HG03354 (cell line): ENCODE results near the gene UNC5C.

ENCODE experiments used
- ATAC-seq: cut with Tn5 transposase; IDR thresholded peaks from one replicate; pipeline ENCODE4 v1.9.1; 2021; ENCODE audit warnings: mild to moderate bottlenecking; ENCODE audit not compliant: unreplicated experiment, poor library complexity, severe bottlenecking

Gene UNC5C

DNA sequence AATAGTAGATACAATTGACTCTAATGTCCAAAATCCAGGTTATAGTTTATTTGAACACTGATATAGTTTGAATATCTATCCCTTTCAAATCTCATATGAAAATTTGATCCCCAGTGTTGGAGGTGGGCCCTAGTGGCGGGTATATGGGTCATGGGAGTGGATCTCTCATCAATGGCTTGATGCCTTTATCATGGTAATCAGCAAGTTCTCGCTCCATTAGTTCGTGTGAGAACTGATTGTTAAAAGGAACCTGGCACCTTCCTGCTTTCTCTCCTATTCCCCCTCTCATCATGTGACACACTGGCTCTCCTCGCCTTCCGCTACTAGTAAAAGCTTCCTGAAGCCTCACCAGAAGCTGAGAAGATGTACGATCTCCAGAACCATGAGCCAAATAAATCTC, 70.1 kb downstream of the UNC5C start:
- no peak for ATAC-seq

DNA sequence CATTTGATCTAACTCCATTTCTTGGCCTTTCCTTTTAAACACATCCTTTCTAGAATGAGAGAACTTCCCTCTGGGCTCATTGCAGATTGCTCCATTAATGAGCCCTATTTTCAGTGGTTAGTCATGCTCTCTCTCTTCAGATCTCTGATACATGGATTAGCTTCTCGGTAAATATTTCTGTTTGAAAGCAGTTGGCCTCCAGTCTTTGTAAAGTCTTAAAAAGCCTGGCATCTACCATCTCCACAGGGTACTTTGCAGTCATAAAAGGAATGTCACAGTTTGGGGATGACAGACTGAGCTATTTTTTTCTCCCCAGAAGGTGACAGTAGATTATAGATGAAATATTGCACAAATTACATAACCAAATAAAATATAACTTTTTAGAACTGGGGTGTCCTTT, 72.7 kb downstream of the UNC5C start:
- no peak for ATAC-seq

DNA sequence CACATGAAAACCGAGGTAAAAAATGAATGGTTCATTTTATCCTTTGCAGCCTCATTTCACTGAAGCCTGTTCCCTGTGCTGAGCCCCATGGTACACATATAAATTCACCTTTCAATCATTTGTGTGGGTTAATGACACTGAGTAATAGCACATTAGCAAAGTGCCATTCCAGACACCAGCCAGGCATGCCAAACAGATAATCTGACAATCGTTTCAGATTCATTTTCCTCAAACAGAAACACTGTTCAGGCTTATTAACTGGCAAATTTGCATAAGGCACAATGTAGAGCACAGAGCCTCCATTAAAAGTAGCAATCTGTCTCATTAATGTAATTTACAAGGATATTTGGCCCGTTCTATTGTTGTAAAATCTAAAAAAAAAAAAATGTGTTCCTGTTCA, 76.2 kb downstream of the UNC5C start:
- ATAC-seq = no peak

DNA sequence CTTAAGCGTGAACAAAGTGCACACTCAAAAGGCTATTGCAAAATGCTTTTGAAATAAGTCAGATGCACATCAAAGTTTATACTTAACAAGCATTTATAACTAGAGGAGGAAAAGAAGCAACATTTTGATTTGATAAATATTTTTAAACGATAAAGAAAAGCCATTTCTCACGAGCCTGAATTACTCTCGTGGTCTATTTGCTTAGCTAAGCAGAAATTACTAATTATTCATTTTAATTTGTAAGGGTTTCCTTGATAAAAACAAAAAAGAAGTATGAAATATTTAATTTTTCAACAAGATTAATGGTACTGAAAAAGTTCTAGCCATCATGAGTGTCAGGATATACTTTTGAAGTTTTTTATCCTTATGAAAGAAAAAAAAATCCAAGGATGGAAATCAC, 78.2 kb downstream of the UNC5C start:
- ATAC-seq = no peak

DNA sequence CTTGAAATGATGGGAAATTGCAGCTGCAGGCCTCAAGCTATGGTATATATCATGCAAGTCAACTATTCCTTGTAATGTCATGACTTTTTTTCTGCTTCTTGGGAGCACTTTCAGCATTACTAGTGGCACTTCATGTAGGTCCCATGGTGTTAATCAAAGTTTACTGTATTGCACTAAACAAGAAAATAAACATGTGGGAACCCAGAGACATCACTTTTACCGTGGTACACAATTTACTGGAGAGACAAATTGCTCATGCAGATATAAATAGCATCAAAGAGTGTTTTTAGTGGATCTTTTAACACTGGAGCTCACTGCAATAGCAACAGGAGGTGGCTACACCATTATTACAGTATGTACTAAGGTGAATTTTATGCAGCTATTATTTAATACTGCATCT, 79.2 kb downstream of the UNC5C start:
- ATAC-seq = no peak

DNA sequence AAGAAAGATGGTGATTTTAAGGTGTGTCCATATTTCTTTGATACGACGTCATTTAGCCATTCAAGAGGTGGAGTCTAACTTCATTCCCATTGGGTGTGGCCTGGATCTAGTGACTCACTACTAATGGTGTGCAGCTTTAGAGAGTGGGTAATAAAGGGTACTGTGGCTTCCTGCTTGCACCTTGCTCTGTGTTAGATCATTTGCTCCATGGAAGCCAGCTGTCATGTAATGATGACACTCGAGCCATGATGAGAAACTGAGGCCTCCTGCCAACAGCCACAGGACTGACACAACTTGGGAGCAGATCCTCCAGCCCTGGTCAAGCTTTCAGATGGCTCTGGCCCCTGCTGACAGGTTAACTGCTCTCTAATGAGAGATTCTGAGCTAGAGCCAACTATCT, 82.0 kb downstream of the UNC5C start:
- ATAC-seq = no peak

DNA sequence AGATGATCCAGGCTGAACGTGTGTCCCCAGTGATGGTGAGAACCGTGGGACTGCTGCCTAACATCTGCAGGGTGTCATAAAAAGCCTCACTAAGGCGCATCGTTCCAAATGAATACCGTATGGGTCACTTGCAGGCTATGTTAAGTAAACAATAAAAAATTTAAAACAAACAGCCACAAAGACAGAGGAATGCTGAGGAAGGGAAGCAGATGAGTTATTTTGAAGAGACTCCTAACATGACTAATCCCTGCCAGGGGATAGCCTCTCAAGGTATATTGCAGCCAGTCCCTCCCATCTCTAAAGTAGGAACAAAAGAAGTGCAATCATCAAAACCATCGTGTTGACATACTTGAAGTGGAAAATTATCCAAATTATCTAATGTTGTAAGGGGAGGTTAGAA, 83.8 kb downstream of the UNC5C start:
- ATAC-seq = no peak

DNA sequence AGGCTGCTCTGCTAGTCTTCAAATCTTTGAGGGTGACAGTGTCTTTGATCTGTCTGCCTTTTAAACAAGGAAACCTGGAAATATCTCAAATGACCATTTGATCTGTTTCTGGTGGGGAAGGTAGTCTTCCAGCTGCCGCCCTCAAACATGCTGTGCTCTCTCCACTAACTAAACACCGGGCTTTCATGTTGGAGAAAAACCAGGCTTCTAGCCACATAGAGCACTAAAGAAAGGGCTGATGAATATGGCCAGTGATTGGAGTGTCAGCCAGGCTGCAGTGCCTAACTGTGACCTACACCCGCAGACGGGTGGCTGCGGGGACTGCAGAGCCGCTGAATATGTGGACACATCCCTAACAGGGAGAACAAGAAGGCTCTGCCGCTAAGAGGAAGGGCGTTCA, 85.9 kb downstream of the UNC5C start:
- no peak for ATAC-seq

DNA sequence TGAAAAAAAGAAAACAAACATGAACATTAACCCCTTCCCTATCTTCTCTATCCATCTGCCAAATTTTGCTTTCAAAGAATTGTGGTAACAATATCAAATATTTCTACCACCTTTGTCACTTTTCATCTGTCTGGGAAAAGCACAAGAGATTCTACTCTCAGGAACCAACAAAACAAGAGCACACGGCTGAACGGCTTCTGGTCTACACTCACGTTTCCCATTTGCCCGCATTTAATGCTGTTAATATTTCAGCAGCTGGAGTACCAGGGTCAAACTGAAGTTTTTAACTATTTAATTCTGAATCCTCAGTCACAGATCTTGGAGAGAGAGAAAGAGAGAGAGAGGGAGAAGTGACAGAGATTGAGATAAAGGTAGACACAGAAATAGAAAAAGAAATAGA, 91.4 kb downstream of the UNC5C start:
- ATAC-seq = no peak

DNA sequence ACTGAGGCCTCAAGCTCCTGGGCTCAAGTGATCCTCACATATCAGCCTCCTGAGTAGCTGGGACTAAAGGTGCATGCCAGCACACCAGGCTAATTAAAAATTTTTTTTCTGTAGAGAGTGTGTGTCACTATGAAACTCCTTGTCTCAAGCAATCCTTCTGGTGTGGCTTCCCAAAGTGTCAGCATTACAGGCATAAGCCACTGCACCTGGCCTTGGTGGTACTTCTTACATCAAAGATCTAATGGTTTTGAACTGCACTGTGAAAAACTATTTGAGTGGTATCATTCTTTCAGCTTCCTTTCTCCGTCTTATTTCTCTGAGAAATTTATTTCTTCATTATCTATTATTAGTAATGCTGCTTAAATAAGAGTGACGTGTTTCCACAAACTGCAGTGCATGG, 98.5 kb downstream of the UNC5C start:
- no peak for ATAC-seq

DNA sequence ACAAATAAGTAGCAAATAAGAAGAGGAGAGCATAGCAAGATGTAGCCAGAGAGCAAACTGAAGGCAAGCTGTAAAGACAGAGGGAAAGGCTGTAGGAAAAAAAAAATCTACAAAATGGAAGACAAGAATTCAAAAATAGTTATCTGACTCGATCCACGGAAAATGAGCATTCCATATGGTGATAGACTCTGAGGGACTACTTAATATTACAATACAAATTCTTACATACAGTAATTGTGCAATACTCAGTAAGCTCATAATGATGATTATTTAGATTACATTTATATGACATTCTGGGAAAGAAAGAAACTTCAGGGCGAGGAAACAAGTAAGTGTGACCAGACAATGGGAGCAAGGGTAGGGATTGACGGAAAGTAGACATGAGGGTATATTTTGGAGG, 102.6 kb downstream of the UNC5C start:
- no peak for ATAC-seq

DNA sequence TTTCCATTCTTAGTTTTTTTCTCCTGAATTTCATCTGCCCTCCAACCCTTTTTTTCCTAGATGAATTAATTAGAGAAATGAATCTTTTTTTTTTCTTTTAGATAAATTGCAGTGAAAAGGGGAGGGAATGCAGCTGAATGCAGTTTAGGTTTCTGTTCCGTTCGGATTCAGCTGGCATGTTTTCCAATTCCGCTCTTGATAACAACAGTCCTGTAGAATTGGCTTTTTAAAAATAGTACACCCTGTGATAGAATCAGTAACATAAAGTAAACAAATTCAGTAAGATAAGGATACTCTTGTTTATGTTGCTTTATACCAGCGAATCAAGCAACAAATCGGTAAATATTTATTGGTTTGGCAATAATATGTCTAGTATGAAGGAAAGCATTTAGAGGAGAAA, 103.5 kb downstream of the UNC5C start:
- ATAC-seq = no peak

DNA sequence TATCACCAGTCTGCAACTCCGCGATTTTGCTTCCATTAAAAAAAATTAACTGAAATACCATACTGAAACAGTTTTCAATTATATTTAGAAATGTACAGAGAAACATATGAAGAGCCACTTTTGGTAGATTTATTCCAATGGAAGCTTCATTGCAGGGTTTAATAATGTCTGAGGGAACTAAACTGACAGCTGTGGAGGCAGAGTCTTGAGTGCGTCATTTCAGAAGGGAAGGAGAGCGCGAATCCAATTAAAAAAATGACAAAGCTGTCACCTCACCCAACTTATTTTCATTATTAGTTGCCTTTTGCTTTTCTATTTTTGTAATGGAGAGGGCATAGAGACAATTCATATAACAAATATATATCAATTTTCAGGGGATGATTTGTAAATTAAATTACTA, 104.0 kb downstream of the UNC5C start:
- no peak for ATAC-seq

DNA sequence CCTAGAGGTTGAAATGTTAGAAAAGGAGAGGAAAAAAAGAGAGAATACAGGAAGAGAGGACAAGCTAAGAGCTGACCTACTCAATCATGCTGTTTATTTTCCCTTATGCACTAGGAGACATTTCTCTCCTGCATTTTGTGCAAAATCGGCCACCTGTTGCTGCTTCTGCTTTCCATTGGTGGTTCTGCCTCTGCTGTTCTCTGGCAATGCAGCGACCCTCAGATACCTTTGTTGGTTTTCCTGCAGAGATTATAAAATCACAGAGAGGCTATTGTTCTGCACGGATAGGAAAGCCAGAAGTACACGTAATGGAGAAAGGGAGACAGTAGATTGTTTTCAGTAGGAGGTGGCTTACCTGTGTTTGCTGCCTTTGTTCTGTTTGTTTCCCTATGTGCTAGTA, 108.9 kb downstream of the UNC5C start:
- no peak for ATAC-seq

DNA sequence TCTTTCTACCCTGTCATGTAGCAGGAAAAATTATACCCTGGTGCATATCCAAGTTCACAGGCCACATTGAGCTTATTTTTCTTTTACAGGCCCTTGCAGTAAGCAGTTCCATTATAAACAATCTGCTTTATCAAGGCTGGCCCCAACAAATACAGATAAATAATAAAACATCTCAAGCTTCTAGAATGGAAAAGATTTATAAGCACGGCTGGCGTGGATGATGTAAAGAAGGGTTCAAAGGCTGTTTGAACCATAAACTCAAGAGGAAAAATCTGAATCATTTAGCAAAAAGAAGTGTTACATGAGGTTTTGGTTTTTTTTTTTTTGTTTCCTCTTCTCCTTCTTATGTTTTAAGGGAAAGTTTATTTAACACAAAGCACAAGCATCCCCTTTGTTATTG, 109.7 kb downstream of the UNC5C start:
- ATAC-seq = no peak

DNA sequence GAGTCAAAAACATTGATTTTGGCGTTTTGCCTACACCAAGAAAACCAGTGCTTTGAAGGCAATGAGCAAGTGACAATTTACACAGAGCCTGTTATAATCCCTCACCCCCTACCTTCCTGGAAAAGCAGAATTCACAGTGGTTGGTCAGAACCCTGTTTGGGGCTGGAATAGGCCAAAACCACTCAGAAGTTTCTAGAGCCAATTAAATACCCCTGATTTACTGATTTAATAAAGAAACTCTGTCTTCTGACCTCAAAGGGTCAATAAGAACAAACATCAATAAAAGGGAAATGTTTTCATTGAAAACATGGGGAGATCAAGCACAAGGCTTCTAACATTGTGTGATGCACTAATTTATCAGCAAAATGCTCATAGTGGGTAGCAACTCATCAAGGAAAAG, 116.3 kb downstream of the UNC5C start:
- ATAC-seq = no peak

DNA sequence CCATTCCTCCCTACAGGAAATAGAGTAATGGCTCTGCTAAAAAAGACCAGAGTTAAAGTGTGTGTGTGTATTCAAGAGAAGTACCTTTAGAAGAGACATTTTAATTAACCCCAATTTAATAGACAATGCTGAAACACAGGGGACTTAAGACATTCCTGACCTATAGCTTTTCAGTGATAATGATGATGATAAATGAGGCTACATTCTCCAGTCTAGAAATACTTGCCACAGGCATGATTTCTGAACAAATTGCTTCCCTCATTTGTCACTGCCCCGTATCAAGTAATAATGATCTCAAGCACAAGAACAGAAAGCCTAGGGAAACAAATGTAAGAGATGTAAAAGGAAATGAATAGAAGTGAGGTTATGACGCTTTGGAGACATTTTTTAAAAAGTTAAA, 117.1 kb downstream of the UNC5C start:
- no peak for ATAC-seq

DNA sequence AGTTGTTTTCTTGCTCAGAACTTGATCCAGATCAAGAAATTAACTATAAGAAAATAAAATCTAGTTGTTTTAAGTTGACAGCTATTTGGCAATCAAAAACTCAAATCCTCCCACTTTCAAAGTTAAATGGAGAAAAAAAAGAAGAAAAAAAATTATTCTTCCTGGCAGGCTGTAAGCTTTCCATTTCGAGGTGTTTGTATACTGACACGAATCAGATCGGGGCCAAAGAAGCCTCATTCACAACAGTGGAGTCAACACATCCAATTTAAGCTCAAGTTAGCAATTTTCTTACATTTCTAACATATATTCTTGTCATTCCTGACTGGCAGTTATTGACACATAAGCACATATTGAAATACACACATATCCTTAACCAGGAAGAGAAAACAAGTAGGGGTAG, 119.4 kb downstream of the UNC5C start:
- no peak for ATAC-seq

DNA sequence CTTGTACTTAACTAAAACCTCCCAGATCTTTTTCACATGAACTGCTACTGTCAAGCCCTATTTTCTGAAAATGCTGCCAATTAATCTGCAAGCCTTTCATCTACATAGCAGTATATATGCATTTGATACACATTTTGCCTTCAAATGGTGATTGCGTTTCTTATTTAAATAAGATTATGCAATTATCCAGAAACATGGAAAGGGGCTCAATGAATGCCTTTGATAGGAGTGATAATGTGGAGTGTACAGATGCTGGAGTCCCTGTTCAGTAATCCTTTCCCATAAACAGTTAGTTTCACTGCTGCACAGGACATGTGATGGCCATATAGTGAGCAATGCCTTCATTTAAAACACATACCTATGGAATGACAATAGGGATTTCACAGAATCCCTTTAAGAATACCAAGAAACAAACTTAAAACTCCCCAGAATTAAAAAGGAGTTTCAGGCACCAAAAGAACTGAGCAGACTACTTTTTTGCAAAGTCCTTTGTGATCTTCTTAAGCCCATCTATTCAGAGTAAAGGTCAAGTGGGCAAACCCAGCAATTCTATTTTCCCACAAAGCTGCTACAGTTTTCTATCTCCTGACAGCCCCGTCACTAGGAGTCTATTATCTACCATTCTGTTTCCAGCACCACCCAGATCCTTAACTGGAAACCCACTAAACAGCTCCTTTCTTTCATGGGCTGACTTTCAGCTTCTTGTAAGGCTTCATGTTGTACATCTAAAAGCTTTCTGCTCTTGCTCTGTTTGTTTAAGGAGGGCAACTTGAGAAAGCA, 120.3 kb downstream of the UNC5C start:
- no peak for ATAC-seq

DNA sequence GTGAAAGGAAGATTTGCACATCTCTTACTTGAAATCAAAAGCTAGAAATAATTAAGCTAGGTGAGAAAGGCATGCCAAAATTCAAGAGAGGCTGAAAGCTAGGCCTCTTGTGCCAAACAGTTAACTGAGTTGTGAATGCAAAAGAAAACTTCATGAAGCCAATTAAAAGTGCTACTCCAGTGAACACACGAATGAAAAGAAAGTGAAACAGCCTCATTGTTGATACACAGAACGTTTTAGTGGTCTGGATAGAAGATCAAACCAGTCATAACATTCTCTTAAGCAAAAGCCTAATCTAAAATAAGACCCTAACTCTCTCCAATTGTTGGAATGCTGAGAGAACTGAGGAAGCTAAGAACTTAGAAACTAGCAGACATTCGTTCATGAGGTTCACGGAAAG, 122.3 kb downstream of the UNC5C start:
- ATAC-seq = no peak

DNA sequence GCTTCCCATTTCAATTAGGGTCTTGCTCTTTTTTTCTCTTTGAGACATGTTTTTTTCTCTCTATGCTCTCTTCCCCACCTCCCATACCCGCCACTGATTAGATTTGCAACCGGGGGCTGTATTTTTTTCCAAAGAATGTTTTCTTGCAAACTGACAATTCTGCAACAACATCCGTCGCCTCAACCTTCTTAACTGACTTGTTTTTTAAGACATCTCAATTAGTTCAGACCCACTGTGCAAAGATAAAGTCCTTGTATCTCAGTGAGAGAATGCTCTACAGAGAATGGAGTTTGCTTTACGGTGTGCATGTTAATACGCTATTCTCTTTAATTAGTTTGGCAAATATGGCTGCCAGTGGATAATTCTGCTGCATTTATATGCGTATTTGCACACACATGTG, 126.3 kb downstream of the UNC5C start:
- no peak for ATAC-seq

DNA sequence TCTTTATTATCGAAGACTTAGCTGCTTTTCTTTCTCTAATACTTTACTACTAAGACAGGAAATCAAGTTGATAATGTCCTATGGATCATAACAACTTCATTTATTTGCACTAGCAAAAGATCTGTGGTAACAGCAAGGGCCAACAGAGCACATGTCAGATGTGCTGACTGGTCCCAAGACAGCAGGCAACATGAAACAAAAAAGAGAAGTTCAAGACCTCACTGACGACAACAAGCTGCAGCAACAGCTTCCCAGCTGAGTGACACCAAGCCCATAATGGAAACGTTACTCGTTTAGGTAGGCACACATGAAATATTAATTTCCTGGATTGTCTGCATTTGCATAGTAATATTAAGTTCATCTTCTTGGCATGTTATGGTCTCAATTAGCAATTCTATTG, 126.9 kb downstream of the UNC5C start:
- no peak for ATAC-seq
